VCaP (cell line): ENCODE measurements around the gene MS4A18.

Experiments
- H3K27ac ChIP-seq: fragments of 450-650 bp; 2 replicates; pipeline ENCODE4 v1.5.1; 2017
- TF ChIP-seq, protein P1 (sequence below): fragments of 450-650 bp; conservative IDR thresholded peaks from 2 replicates; pipeline ENCODE4 v1.5.1; 2017; ENCODE audit warnings: mild to moderate bottlenecking, moderate library complexity

MS4A18 gene

GRCh38 chr11:60782393-60783140 lies 58.0 kb downstream of the MS4A18 start:
- H3K27ac ChIP-seq = no peak overlapping the region

DNA sequence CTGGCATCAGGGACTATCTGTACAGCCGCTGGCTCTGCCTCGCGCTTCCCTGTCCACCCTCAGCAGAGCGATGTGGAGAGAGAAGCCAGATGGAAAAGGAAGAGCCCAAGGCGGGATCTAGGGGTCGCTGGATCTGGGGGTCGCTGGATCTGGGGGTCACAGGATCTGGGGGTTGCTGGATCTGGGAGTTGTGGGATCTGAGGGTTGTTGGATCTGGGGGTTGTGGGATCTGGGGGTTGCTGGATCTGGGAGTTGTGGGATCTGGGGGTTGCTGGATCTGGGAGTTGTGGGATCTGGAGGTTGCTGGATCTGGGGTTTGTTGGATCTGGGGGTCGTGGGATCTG lies 58.6 kb downstream of the MS4A18 start:
- TF ChIP-seq, protein P1, sequence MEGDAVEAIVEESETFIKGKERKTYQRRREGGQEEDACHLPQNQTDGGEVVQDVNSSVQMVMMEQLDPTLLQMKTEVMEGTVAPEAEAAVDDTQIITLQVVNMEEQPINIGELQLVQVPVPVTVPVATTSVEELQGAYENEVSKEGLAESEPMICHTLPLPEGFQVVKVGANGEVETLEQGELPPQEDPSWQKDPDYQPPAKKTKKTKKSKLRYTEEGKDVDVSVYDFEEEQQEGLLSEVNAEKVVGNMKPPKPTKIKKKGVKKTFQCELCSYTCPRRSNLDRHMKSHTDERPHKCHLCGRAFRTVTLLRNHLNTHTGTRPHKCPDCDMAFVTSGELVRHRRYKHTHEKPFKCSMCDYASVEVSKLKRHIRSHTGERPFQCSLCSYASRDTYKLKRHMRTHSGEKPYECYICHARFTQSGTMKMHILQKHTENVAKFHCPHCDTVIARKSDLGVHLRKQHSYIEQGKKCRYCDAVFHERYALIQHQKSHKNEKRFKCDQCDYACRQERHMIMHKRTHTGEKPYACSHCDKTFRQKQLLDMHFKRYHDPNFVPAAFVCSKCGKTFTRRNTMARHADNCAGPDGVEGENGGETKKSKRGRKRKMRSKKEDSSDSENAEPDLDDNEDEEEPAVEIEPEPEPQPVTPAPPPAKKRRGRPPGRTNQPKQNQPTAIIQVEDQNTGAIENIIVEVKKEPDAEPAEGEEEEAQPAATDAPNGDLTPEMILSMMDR = no peak
- H3K27ac ChIP-seq = no peak overlapping the region

More at GRCh38 chr11:60782393-60783140, 58.0 kb downstream of the MS4A18 start:
- TF ChIP-seq, protein P1 = no peak

DNA sequence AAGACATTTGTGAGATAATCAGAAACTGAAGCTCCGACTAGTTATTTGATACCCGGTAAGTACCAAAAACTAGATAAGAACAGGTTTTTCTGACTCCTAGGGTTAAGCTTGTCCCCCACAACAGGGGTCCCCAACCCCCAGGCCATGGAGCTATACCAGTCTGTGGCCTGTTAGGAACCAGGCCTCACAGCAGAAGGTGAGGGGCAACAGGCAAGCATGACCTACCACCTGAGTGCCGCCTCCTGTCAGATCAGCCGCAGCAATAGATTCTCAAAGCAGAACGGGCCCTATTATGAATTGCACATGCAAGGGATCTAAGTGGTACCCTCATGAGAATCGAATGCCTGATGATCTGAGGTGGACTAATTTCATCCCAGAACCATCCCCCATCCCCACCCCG lies 59.4 kb downstream of the MS4A18 start:
- TF ChIP-seq, protein P1 = no peak
- no peak overlapping the region for H3K27ac ChIP-seq

DNA sequence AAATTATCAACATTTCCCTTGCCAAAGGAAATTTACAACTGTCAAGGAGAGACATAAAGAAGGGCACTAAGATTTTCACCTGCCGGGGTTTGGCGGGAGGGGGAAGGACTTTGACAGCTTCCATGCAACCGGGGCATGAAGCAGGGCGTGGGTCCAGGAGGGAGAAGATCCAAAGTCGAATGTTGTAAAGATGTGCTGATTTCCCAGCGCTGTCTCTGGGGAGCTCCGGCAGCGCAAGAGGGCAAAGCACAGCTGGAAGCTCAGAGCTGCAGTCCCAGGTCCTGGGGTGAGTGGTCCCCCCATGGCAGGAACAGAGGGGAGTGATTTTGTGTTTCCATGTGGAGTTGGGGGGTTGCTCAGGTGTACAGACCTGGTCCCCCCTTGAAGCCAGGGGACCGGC lies 60.6 kb downstream of the MS4A18 start, which contains the start of gene MS4A10:
Gene MS4A10 (plus strand): TSS at position 198 of the 400 bp plus-strand sequence. CDS start 5,003 bp downstream, outside the sequence.
- TF ChIP-seq, protein P1 = no peak

GRCh38 chr11:60785806-60786361 lies 61.4 kb downstream of the MS4A18 start:
- H3K27ac ChIP-seq = no peak overlapping the region
- TF ChIP-seq, protein P1 = no peak

More for the DNA sequence above, 60.6 kb downstream of the MS4A18 start, which contains the start of gene MS4A10:
- no peak within 1 kb of the TSS for H3K27ac ChIP-seq

DNA sequence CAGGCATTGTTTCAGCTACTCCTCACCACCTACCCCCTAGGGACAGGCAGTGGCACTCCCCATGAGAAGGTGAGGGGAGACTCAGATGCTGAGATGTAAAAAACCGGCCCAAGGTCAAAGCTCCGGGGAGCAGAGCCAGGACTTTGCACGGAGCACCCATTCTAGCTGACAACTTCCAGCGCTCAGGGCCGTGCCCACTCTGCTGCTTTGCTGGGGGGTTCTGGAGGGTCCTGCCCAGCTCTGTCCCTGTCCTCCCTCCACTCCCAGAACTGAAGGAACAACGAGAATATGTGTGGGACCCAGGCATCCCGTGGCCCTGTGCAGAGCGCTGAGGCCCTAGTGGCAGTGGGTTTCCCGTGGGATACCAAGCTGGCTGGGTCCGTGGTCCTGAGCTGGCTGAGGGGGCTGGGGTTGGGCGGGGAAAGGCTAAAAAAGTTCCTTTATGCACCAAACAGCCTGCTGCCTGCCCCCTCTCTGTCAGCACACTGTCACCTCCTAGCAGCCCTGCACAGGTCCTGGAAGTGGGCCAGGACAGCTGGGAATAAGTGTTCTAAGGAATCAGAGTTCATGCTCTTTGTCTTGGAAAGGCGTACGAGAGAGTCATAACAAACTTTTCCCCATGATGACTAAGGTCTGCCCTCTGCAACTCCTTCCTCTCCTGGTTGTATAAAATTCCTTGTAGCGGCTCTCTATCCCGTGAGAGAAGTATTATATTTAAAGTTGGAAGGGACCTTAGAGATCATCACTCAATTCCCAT lies 62.5 kb downstream of the MS4A18 start:
- TF ChIP-seq, protein P1 = no peak

More for the DNA sequence above, 62.5 kb downstream of the MS4A18 start:
- H3K27ac ChIP-seq = no peak overlapping the region
